KMS-11 (cell line): ENCODE measurements around the gene JMJD7.

Experiments
- H2AFZ ChIP-seq: fragments of 200-600 bp; sonication (generic); 2 replicates; pipeline ENCODE4 v1.6.1; 2016; ENCODE audit warnings: antibody characterized with exemption, mixed run types, low read depth
- H3K27ac ChIP-seq: fragments of 200-600 bp; sonication (generic); 2 replicates; pipeline ENCODE4 v1.6.1; 2016; ENCODE audit warnings: mild to moderate bottlenecking, mixed run types
- H3K27me3 ChIP-seq: fragments of 200-600 bp; sonication (generic); 2 replicates; pipeline ENCODE4 v1.6.1; 2017; ENCODE audit warnings: mild to moderate bottlenecking, low read depth, mixed run types, moderate library complexity; ENCODE audit not compliant: insufficient read depth
- H3K36me3 ChIP-seq: fragments of 200-600 bp; sonication (generic); 2 replicates; pipeline ENCODE4 v1.6.1; 2017; ENCODE audit warnings: mild to moderate bottlenecking, mixed run types; ENCODE audit not compliant: insufficient read depth
- H3K4me1 ChIP-seq: fragments of 200-600 bp; sonication (generic); 2 replicates; pipeline ENCODE4 v1.6.1; 2016; ENCODE audit warnings: mild to moderate bottlenecking, low read depth, mixed run types; ENCODE audit not compliant: poor library complexity, severe bottlenecking
- H3K4me2 ChIP-seq: fragments of 200-600 bp; sonication (generic); 2 replicates; pipeline ENCODE4 v1.7.0; 2016; ENCODE audit warnings: mild to moderate bottlenecking, mixed run types
- H3K4me3 ChIP-seq: fragments of 200-600 bp; sonication (generic); IDR thresholded peaks from 2 replicates; pipeline ENCODE4 v1.6.1; 2017; ENCODE audit warnings: low read depth, low read length, mixed read lengths; ENCODE audit not compliant: insufficient read depth
- H3K79me2 ChIP-seq: fragments of 200-600 bp; sonication (generic); 2 replicates; pipeline ENCODE4 v1.6.1; 2016; ENCODE audit warnings: low read depth, mixed run types; ENCODE audit not compliant: insufficient read depth
- H3K9ac ChIP-seq: fragments of 200-600 bp; sonication (generic); 2 replicates; pipeline ENCODE4 v1.6.1; 2016; ENCODE audit warnings: mild to moderate bottlenecking, mixed run types
- H4K20me1 ChIP-seq: fragments of 200-600 bp; sonication (generic); 2 replicates; pipeline ENCODE4 v1.6.1; 2016; ENCODE audit warnings: mild to moderate bottlenecking, mixed run types; ENCODE audit not compliant: insufficient read depth
- TF ChIP-seq, protein P1 (sequence below): fragments of 200-600 bp; sonication (generic); conservative IDR thresholded peaks from 2 replicates; pipeline ENCODE4 v1.6.1; 2017; ENCODE audit warnings: low read depth, mild to moderate bottlenecking, antibody characterized with exemption, low read length, moderate library complexity, mixed read lengths

Gene JMJD7

DNA sequence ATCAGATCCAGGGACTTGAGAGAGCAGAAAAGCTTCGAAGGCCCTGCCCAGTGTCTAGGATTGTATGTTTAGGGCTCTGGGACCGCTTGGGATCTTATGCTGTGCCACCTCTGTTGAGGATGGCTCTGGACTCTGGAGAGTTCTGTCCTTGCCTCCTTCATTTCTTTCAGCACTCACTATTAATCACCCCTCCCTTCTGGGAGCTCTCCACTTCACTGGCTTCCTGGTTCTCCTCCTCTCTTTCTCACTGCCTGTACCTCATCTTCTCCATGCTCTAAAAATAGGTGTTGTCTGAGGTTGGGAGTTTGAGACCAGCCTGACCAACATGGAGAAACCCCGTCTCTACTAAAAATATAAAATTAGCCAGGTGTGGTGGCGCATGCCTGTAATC is 36.4 kb upstream of the JMJD7 start:
- H3K27me3 ChIP-seq = no peaks in the 10 kb centered on the region
- no peaks in the 10 kb centered on the region for H4K20me1 ChIP-seq
- peaks cover 20% of the 10 kb centered on the region for H3K4me1 ChIP-seq
- no peaks in the 10 kb centered on the region for H3K36me3 ChIP-seq
- no peak overlapping the region for H2AFZ ChIP-seq
- no peaks in the 10 kb centered on the region for H3K79me2 ChIP-seq
- TF ChIP-seq, protein P1, sequence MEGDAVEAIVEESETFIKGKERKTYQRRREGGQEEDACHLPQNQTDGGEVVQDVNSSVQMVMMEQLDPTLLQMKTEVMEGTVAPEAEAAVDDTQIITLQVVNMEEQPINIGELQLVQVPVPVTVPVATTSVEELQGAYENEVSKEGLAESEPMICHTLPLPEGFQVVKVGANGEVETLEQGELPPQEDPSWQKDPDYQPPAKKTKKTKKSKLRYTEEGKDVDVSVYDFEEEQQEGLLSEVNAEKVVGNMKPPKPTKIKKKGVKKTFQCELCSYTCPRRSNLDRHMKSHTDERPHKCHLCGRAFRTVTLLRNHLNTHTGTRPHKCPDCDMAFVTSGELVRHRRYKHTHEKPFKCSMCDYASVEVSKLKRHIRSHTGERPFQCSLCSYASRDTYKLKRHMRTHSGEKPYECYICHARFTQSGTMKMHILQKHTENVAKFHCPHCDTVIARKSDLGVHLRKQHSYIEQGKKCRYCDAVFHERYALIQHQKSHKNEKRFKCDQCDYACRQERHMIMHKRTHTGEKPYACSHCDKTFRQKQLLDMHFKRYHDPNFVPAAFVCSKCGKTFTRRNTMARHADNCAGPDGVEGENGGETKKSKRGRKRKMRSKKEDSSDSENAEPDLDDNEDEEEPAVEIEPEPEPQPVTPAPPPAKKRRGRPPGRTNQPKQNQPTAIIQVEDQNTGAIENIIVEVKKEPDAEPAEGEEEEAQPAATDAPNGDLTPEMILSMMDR = no peak
- peak overlapping the region; percentile 7; the same call in 1 of the 2 replicates for H3K27ac ChIP-seq
- H3K9ac ChIP-seq = no peak overlapping the region
- H3K4me2 ChIP-seq = 0 out of 2 replicates have a peak overlapping the region, but pooled peaks have one; percentile 23
- no peak overlapping the region for H3K4me3 ChIP-seq

DNA sequence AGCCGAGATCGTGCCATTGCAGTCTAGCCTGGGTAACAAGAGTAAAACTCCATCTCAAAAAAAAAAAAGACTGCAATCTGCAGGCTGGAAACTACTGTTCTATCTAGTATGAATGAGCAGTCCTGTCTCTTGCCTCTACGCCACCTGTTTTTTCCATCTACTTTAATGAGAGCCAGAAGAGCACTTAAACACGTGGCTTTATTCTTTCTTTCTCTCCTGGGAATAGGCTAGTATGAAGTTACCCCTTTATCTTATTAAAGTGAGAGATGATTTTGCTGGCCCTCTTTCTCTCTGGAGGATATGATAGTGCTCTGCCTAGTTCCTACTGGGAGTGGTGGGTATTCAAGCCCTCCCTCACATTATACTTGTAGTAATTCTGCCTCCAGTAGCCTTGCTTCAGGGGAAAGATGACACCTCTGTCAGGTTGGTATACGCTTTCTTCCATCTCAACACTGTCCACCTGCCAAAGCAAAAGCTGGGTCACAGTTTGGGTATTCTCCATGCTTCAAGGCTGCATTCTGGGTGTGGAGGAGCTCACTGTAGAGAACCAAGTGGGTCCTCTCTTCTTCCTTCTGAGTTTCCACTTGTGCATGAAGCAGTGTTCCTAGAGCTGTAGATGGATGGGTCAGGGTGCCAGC is 35.8 kb upstream of the JMJD7 start:
- Histone ChIP-seq H2AFZ (no peak overlapping the region), H3K36me3 (no peaks in the 10 kb centered on the region), H3K9ac (no peak overlapping the region), H3K79me2 (no peaks in the 10 kb centered on the region), H3K27ac (no peak overlapping the region), H3K4me3 (no peak overlapping the region), H4K20me1 (no peaks in the 10 kb centered on the region), H3K27me3 (no peaks in the 10 kb centered on the region), H3K4me1 (peaks cover 26% of the 10 kb centered on the region), H3K4me2 (no peak overlapping the region)
- TF ChIP-seq, protein P1 = no peak

DNA sequence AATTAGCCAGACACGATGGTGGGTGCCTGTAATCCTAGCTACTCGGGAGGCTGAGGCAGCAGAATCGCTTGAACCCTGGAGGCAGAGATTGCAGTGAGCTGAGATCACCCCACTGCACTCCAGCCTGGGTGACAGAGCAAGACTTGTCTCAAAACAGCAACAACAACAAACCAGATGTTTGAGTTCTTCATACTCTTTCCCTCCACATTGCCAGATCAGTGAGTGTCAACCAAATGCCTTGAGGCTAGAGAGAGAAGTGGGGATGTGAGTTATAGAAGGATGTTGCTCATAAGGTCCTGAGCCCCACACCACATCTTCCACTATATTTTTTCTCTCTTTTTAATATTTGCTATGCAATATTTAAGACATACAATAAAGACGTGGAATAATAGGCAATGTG is 33.8 kb upstream of the JMJD7 start:
- Histone ChIP-seq H3K27me3 (no peaks in the 10 kb centered on the region), H3K79me2 (no peaks in the 10 kb centered on the region), H2AFZ (no peak overlapping the region), H3K9ac (no peak overlapping the region), H3K4me1 (peaks cover 43% of the 10 kb centered on the region), H3K27ac (no peak overlapping the region), H3K4me3 (no peak overlapping the region), H3K4me2 (no peak overlapping the region), H3K36me3 (no peaks in the 10 kb centered on the region), H4K20me1 (no peaks in the 10 kb centered on the region)
- TF ChIP-seq, protein P1 = no peak

DNA sequence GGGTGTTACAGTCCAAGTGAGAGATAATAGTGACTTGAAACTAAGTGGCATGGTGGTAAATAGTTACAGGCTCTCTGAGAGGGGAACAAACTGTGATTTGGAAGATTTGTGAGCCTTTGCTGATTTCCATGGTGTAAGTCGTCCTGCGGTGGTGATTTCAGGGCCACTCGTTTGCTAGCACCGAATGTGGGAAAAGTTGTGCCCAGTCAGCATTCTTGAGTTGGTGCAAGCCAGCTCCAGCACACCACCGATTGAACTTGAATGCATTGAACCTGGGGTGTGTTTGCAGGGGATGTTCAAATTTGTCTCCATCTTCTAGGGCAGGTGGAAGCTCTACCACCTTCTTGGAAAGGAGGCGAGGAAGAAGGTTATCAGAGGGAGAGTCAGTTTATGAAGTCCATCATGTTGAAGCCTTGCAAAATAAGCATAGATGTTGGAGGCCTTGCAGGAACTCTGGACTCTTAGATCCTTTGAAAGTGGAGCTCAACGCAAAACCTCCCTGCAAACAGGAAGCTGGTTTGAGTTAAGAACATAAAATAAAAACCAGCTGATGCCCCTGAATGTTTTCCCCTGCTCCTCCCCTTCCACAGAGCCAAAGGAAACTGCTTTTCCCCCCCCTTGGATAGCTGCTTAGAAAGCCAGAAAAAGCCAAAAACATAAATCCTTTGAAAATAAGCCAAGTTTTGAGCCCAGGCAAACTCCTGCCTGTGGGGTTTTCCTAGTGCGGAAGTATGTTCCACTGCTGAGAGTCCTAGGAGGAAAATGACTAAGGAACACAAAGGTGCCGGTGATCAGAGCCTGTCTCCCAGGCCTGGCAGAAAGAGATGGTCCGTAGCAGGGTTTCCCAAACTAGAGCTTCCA is 31.7 kb upstream of the JMJD7 start:
- H3K79me2 ChIP-seq = no peaks in the 10 kb centered on the region
- H3K4me3 ChIP-seq = no peak overlapping the region
- H3K4me1 ChIP-seq = peaks cover 42% of the 10 kb centered on the region
- no peak overlapping the region for H2AFZ ChIP-seq
- H3K27ac ChIP-seq = no peak overlapping the region; the same call in 1 of the 2 replicates
- H3K27me3 ChIP-seq = no peaks in the 10 kb centered on the region
- no peaks in the 10 kb centered on the region for H3K36me3 ChIP-seq
- TF ChIP-seq, protein P1 = no peak
- H4K20me1 ChIP-seq = no peaks in the 10 kb centered on the region
- H3K9ac ChIP-seq = no peak overlapping the region
- peak overlapping the region; percentile 6; the same call in 1 of the 2 replicates for H3K4me2 ChIP-seq
